Peyer's patch (tissue), 4 donors: Measurements from ENCODE around the gene RAB34. TPM values are rescaled to one million over a fixed set of nuclear protein-coding genes. Genes with fewer than 3 reads are reported as not detected.

Experiments used
- DNase-seq, 3 donors: peaks; one replicate each; pipeline ENCODE4 v3.0.0-alpha.2; 2017 to 2019
- H3K27ac ChIP-seq, 4 donors: fragments of 200-600 bp; sonication (generic); one replicate each; pipeline ENCODE4 v1.5.1; 2016 to 2019
- H3K27me3 ChIP-seq, 2 donors: fragments of 200-600 bp; sonication (generic); one replicate each; pipeline ENCODE4 v1.5.1; 2019
- H3K36me3 ChIP-seq, 3 donors: fragments of 200-600 bp; sonication (generic); one replicate each; pipeline ENCODE4 v1.5.1; 2016 to 2019
- H3K4me1 ChIP-seq, 4 donors: fragments of 200-600 bp; sonication (generic); one replicate each; pipeline ENCODE4 v1.5.1; 2016 to 2019
- H3K4me3 ChIP-seq, 4 donors: fragments of 200-600 bp; sonication (generic); 1 replicate in 3 of 4; 2 replicates in 1 of 4; pipeline ENCODE4 v1.5.1; 2016 to 2019; ENCODE audit warnings: mild to moderate bottlenecking in 1 of 4
- H3K9me3 ChIP-seq, 4 donors: fragments of 200-600 bp; sonication (generic); one replicate each; pipeline ENCODE4 v1.5.1; 2016 to 2019; ENCODE audit warnings: mild to moderate bottlenecking in 1 of 4
- CTCF ChIP-seq, 6 experiments: fragments of 450-650 bp in 4 of 6; fragments of 200-600 bp in 2 of 6; sonication (generic) in 1 of 6; IDR thresholded peaks; one replicate each; pipeline ENCODE4 v1.5.1; 2017 to 2019; ENCODE audit warnings: antibody characterized with exemption in 6 of 6, mild to moderate bottlenecking in 3 of 6, moderate library complexity in 1 of 6
- POLR2A ChIP-seq, 2 donors: fragments of 450-650 bp; IDR thresholded peaks; one replicate each; pipeline ENCODE4 v1.5.1; 2017; ENCODE audit warnings: antibody characterized with exemption in 2 of 2, mild to moderate bottlenecking in 2 of 2, moderate library complexity in 2 of 2
- total RNA-seq, 4 donors: library from RNA; depleted of rRNA; stranded (reverse); fragments of >200 nt; gene quantifications; one replicate each; pipeline ENCODE4 v1.1.0, GENCODE V29; 2016

The RAB34 gene
- total RNA-seq, 4 donors from 2014 or later = 14.5 to 69.3 (median 30.2) TPM

- H3K27ac ChIP-seq = peak overlapping the region in 1 of 4 donors; percentile 10
- peaks cover 0 to 11% (median 3%) of the 10 kb centered on the region in 4 donors for H3K4me1 ChIP-seq
- no peak for DNase-seq
- H3K9me3 ChIP-seq = no peaks in the 10 kb centered on the region
- no peaks in the 10 kb centered on the region for H3K36me3 ChIP-seq
- H3K27me3 ChIP-seq = no peaks in the 10 kb centered on the region
- no peak overlapping the region for H3K4me3 ChIP-seq
- TF ChIP-seq CTCF (IDR thresholded peaks at IDR 0.05) = no peak
- no peak for TF ChIP-seq POLR2A (IDR thresholded peaks at IDR 0.05)
These were observed 17.1 kb upstream of the RAB34 start for GRCh38 chr17:28734712-28735241.

- Histone ChIP-seq H3K4me1 (peaks cover 0 to 7% (median 5%) of the 10 kb centered on the region in 4 donors), H3K36me3 (no peaks in the 10 kb centered on the region), H3K9me3 (no peaks in the 10 kb centered on the region), H3K4me3 (no peak overlapping the region), H3K27me3 (no peaks in the 10 kb centered on the region), H3K27ac (no peak overlapping the region)
- DNase-seq = no peak
- TF ChIP-seq CTCF (IDR thresholded peaks at IDR 0.05) (no peak), POLR2A (IDR thresholded peaks at IDR 0.05) (no peak)
These were observed 15.7 kb upstream of the RAB34 start for GRCh38 chr17:28733346-28733745.

GRCh38 chr17:28729950-28730330 is 12.3 kb upstream of the RAB34 start:
- peaks cover 0 to 28% (median 8%) of the 10 kb centered on the region in 4 donors for H3K4me1 ChIP-seq
- peak overlapping the region in 3 of 4 donors; percentile 97 to 100 (median 99) for H3K27ac ChIP-seq
- DNase-seq = peak in 1 of 3 donors; percentile 48
- H3K9me3 ChIP-seq = no peaks in the 10 kb centered on the region
- TF ChIP-seq CTCF (IDR thresholded peaks at IDR 0.05) (no peak), POLR2A (IDR thresholded peaks at IDR 0.05) (no peak)
- no peaks in the 10 kb centered on the region for H3K36me3 ChIP-seq
- no peak overlapping the region for H3K4me3 ChIP-seq
- no peaks in the 10 kb centered on the region for H3K27me3 ChIP-seq

GRCh38 chr17:28728364-28729200 is 10.9 kb upstream of the RAB34 start, which contains the start of gene NEK8:
TSS of gene NEK8 (plus strand) at chr17:28728788. CDS start at chr17:28728814, 26 bp downstream.
- peaks cover 0 to 28% (median 8%) of the 10 kb centered on the region in 4 donors for H3K4me1 ChIP-seq
- H3K36me3 ChIP-seq = peaks cover 0 to 10% (median 0%) of the 10 kb centered on the region in 3 donors
- H3K27ac ChIP-seq = peak within 1 kb of the TSS; percentile 95 to 100 (median 98)
- no peaks in the 10 kb centered on the region for H3K9me3 ChIP-seq
- H3K27me3 ChIP-seq = no peaks in the 10 kb centered on the region
- H3K4me3 ChIP-seq = peak within 1 kb of the TSS; percentile 71 to 87 (median 76)
- DNase-seq = peak; percentile 98 to 99 (median 99)
- TF ChIP-seq CTCF (IDR thresholded peaks at IDR 0.05) (peak in 3 of 6 experiments; percentile 11 to 30 (median 12)), POLR2A (IDR thresholded peaks at IDR 0.05) (peak; percentile 34 to 63)

GRCh38 chr17:28726627-28727491 is 9.2 kb upstream of the RAB34 start:
- peak; percentile 94 to 97 (median 96) for DNase-seq
- peaks cover 0 to 28% (median 0%) of the 10 kb centered on the region in 3 donors for H3K36me3 ChIP-seq
- H3K4me3 ChIP-seq = peak overlapping the region; percentile 71 to 87 (median 76)
- peak overlapping the region; percentile 95 to 100 (median 98) for H3K27ac ChIP-seq
- no peaks in the 10 kb centered on the region for H3K9me3 ChIP-seq
- TF ChIP-seq POLR2A (IDR thresholded peaks at IDR 0.05) (peak; percentile 46 to 54), CTCF (IDR thresholded peaks at IDR 0.05) (peak; percentile 99 to 100 (median 100))
- peaks cover 0 to 31% (median 11%) of the 10 kb centered on the region in 4 donors for H3K4me1 ChIP-seq
- no peaks in the 10 kb centered on the region for H3K27me3 ChIP-seq
